ENCODE data around the gene TRIM4.

The TRIM4 gene

GRCh38 chr7:99910976-99911375, 8.4 kb downstream of the TRIM4 start:
- TF ChIP-seq CTCF (conservative IDR thresholded peaks at IDR 0.05; ENCODE audit: low read length): no peak
- no peak for DNase-seq (ENCODE audit: low read depth)
- no peak overlapping the region for H3K4me3 ChIP-seq (ENCODE audit: low read length)

- DNase-seq (ENCODE audit: low read depth): no peak
- no peak overlapping the region for H3K4me3 ChIP-seq (ENCODE audit: low read length)
- no peak for TF ChIP-seq CTCF (conservative IDR thresholded peaks at IDR 0.05; ENCODE audit: low read length)
These were observed 17.7 kb downstream of the TRIM4 start for GRCh38 chr7:99901581-99901980.

- DNase-seq (ENCODE audit: low read depth): no peak
- no peak overlapping the region for H3K4me3 ChIP-seq (ENCODE audit: low read length)
- no peak for TF ChIP-seq CTCF (conservative IDR thresholded peaks at IDR 0.05; ENCODE audit: low read length)
These were observed 19.4 kb downstream of the TRIM4 start for GRCh38 chr7:99899830-99900519.

- no peak for TF ChIP-seq CTCF (conservative IDR thresholded peaks at IDR 0.05; ENCODE audit: low read length)
- DNase-seq (ENCODE audit: low read depth): no peak
- H3K4me3 ChIP-seq (ENCODE audit: low read length): no peak overlapping the region
These were observed 20.5 kb downstream of the TRIM4 start for GRCh38 chr7:99898836-99899235.

- no peak for DNase-seq (ENCODE audit: low read depth)
- no peak overlapping the region for H3K4me3 ChIP-seq (ENCODE audit: low read length)
- no peak for TF ChIP-seq CTCF (conservative IDR thresholded peaks at IDR 0.05; ENCODE audit: low read length)
These were observed 21.3 kb downstream of the TRIM4 start for GRCh38 chr7:99898023-99898357.

- no peak for DNase-seq (ENCODE audit: low read depth)
- TF ChIP-seq CTCF (conservative IDR thresholded peaks at IDR 0.05; ENCODE audit: low read length): no peak
- no peak overlapping the region for H3K4me3 ChIP-seq (ENCODE audit: low read length)
These were observed 21.9 kb downstream of the TRIM4 start for GRCh38 chr7:99897322-99898022.

- DNase-seq (ENCODE audit: low read depth): no peak
- H3K4me3 ChIP-seq (ENCODE audit: low read length): no peak overlapping the region
- TF ChIP-seq CTCF (conservative IDR thresholded peaks at IDR 0.05; ENCODE audit: low read length): no peak
These were observed 24.6 kb downstream of the TRIM4 start for GRCh38 chr7:99894738-99895137.
